ENCODE data around the gene FBXO33. TPM values are rescaled to one million over a fixed set of nuclear protein-coding genes. Genes with fewer than 3 reads are reported as not detected.

Gene FBXO33
- polyA plus RNA-seq, 2 of the 4 experiments (the other 2 are of a cell fraction) = 8.2 to 10.6 TPM

GRCh38 chr14:39452680-39453079, 20.4 kb upstream of the FBXO33 start:
- ATAC-seq = no peak
- no peaks in the 10 kb centered on the region for H3K9me3 ChIP-seq
- ChIA-PET CTCF (interaction anchor here (0.7 kb wide), 1 partner anchor 16 kb away, joined by 3 read pairs; no protein-coding TSS in a partner anchor), POLR2A (no interaction called here)
- no peaks in the 10 kb centered on the region for H3K4me1 ChIP-seq
- FAIRE-seq = no peak
- H3K4me3 ChIP-seq = no peak overlapping the region
- WGBS (ENCODE audit: missing lambda C conversion rate) = 54% methylated on average over 2 of the region's 2 CpGs
- TF ChIP-seq CTCF (IDR thresholded peaks at IDR 0.05) = no peak
- no peak for TF ChIP-seq PHF8 (IDR thresholded peaks at IDR 0.05; ENCODE audit: borderline replicate concordance, low read depth)
- TF ChIP-seq KDM5A (IDR thresholded peaks at IDR 0.05) = no peak
- no peak for TF ChIP-seq KDM1A (IDR thresholded peaks at IDR 0.05; ENCODE audit: low read depth)
- no peak for TF ChIP-seq RFX5 (IDR thresholded peaks at IDR 0.05)
- TF ChIP-seq HES2 (IDR thresholded peaks at IDR 0.05) = no peak
- no peak for TF ChIP-seq HOXB5 (CRISPR knock-in tag; IDR thresholded peaks at IDR 0.05)
- no peak for TF ChIP-seq E2F6 (IDR thresholded peaks at IDR 0.05; ENCODE audit: borderline replicate concordance, low read depth)
- TF ChIP-seq TP53 (CRISPR knock-in tag; IDR thresholded peaks at IDR 0.05) = no peak
- no peak for TF ChIP-seq ESRRA (IDR thresholded peaks at IDR 0.05; ENCODE audit: borderline replicate concordance, low read length)
- TF ChIP-seq RNF2 (IDR thresholded peaks at IDR 0.05; ENCODE audit: borderline replicate concordance, low read depth) = no peak
- no peak for TF ChIP-seq FOSB (CRISPR knock-in tag; IDR thresholded peaks at IDR 0.05)
- no peak for TF ChIP-seq ELK1 (IDR thresholded peaks at IDR 0.05; ENCODE audit: low read depth, low read length)
- TF ChIP-seq HMGXB4 (CRISPR knock-in tag; IDR thresholded peaks at IDR 0.05; ENCODE audit: borderline replicate concordance) = no peak
- no peak for TF ChIP-seq ZFP36 (IDR thresholded peaks at IDR 0.05; ENCODE audit: borderline replicate concordance, partially characterized antibody)
- no peak for TF ChIP-seq ZC3H11A (IDR thresholded peaks at IDR 0.05)
- no peak overlapping the region for H3K4me2 ChIP-seq
- no peak for DNase-seq (ENCODE audit: low read depth in 1 of 2, low spot score in 1 of 2)
- no peak overlapping the region for H3K27ac ChIP-seq

- H3K4me2 ChIP-seq = no peak overlapping the region
- 68% methylated on average over 2 of the region's 2 CpGs for WGBS (ENCODE audit: missing lambda C conversion rate)
- H3K27ac ChIP-seq = no peak overlapping the region
- TF ChIP-seq ESRRA (IDR thresholded peaks at IDR 0.05; ENCODE audit: borderline replicate concordance, low read length) (no peak), NFE2L2 (conservative IDR thresholded peaks at IDR 0.05; ENCODE audit: low read length) (no peak), CTCF (IDR thresholded peaks at IDR 0.05) (no peak), HOXB13 (CRISPR knock-in tag; IDR thresholded peaks at IDR 0.05; ENCODE audit: low read depth) (no peak), RAD21 (conservative IDR thresholded peaks at IDR 0.05 in 1 of 2, IDR thresholded peaks at IDR 0.05 in 1 of 2) (no peak), RARB (CRISPR knock-in tag; IDR thresholded peaks at IDR 0.05) (no peak), BCL3 (IDR thresholded peaks at IDR 0.05) (no peak), E2F6 (IDR thresholded peaks at IDR 0.05; ENCODE audit: borderline replicate concordance, low read depth) (no peak), CHD4 (IDR thresholded peaks at IDR 0.05; ENCODE audit: borderline replicate concordance) (no peak), CBX2 (IDR thresholded peaks at IDR 0.05; ENCODE audit: borderline replicate concordance, low read depth) (no peak), HEYL (CRISPR knock-in tag; IDR thresholded peaks at IDR 0.05) (no peak), EP300 (IDR thresholded peaks at IDR 0.05) (no peak)
- DNase-seq (ENCODE audit: low read depth in 1 of 2, low spot score in 1 of 2) = no peak
- H3K4me3 ChIP-seq = no peak overlapping the region
- no peaks in the 10 kb centered on the region for H3K9me3 ChIP-seq
- no peak for FAIRE-seq
- CTCF ChIA-PET = no interaction called here
- POLR2A ChIA-PET = no interaction called here
- ATAC-seq = no peak
- no peaks in the 10 kb centered on the region for H3K4me1 ChIP-seq
Measured at GRCh38 chr14:39451811-39452210, 19.6 kb upstream of the FBXO33 start.

Data from A549 (cell line).